Panc1 (cell line): ENCODE measurements around the gene S1PR1. TPM values are rescaled to one million over a fixed set of nuclear protein-coding genes. Genes with fewer than 3 reads are reported as not detected.
"Not testable (repeated sequence)": the region's sequence is repeated elsewhere in the genome, so short reads cannot be mapped to it uniquely, and the experiment has no call there.

Experiments used
- ATAC-seq: fragments of 200-7000 bp; cut with Tn5 transposase; 2 replicates; pipeline ENCODE4 v1.9.1; 2020; ENCODE audit warnings: mild to moderate bottlenecking, moderate library complexity
- BruUV-seq: library from RNA; stranded (reverse); fragments of 400-500 nt; replicated peaks from 2 replicates; lab custom pipeline; 2021; lab: Mats Ljungman, UMichigan
- CTCF ChIA-PET: fragments of 300-600 bp; sonication (Branson Sonifier 250); formaldehyde crosslinking; loops from one replicate; lab custom pipeline; 2022; ENCODE audit warnings: antibody characterized with exemption; lab: Charles Lee
- POLR2A ChIA-PET: fragments of 300-600 bp; sonication (Branson Sonifier 250); formaldehyde crosslinking; loops from one replicate; lab custom pipeline; 2022; ENCODE audit warnings: antibody characterized with exemption; lab: Charles Lee
- DNase-seq: peaks from one replicate; pipeline ENCODE4 v3.0.0-alpha.2; 2010; ENCODE audit warnings: low read depth, low spot score
- H3K27ac ChIP-seq: 2 replicates; pipeline ENCODE4 v1.5.1; 2011; ENCODE audit warnings: mild to moderate bottlenecking, low read length, inconsistent platforms
- H3K27me3 ChIP-seq: fragments of 200-500 bp; sonication (Bioruptor generic); 2 replicates; pipeline ENCODE4 v1.6.0; 2014; ENCODE audit warnings: low read length, inconsistent platforms; ENCODE audit not compliant: control insufficient read depth, insufficient read depth
- H3K36me3 ChIP-seq: fragments of 200-500 bp; sonication (Bioruptor generic); 2 replicates; pipeline ENCODE4 v1.5.1; 2014; ENCODE audit warnings: inconsistent platforms, mild to moderate bottlenecking, low read length, moderate library complexity; ENCODE audit not compliant: control insufficient read depth, insufficient read depth
- H3K4me1 ChIP-seq: 2 replicates; pipeline ENCODE4 v1.5.1; 2011; ENCODE audit warnings: inconsistent platforms, mild to moderate bottlenecking, low read length, moderate library complexity; ENCODE audit not compliant: control insufficient read depth, insufficient read depth
- H3K4me3 ChIP-seq, 2 experiments: 2 replicates each; pipeline ENCODE4 v1.5.1; 2011 to 2012; ENCODE audit warnings: low read depth in 2 of 2, low read length in 2 of 2, mild to moderate bottlenecking in 2 of 2, inconsistent platforms in 1 of 2, moderate library complexity in 1 of 2
- H3K9me3 ChIP-seq: fragments of 200-500 bp; sonication (Bioruptor generic); 2 replicates; pipeline ENCODE4 v1.5.1; 2014; ENCODE audit warnings: low read depth, mild to moderate bottlenecking, inconsistent platforms, low read length, moderate library complexity; ENCODE audit not compliant: control insufficient read depth, insufficient read depth
- POLR2AphosphoS5 ChIP-seq: IDR thresholded peaks from 2 replicates; pipeline ENCODE4 v1.6.1; 2012; ENCODE audit warnings: mild to moderate bottlenecking, low read depth, low read length, moderate library complexity
- SIN3A ChIP-seq: IDR thresholded peaks from 2 replicates; pipeline ENCODE4 v1.6.1; 2012; ENCODE audit warnings: low read depth, mild to moderate bottlenecking, low read length, moderate library complexity, borderline replicate concordance; ENCODE audit not compliant: insufficient read depth
- TCF7L2 ChIP-seq: IDR thresholded peaks from 2 replicates; pipeline ENCODE4 v1.6.1; 2011; ENCODE audit warnings: mild to moderate bottlenecking, low read depth, low read length, inconsistent platforms
- in situ Hi-C: cut with HindIII; loops from 2 replicates; pipeline ENCODE4 v1.10.0; 2016; ENCODE audit warnings: low sequenced_read_pairs, low pct_unique_long_range_greater_than_20kb
- intact Hi-C: fragments of 100-400 bp; cut with micrococcal nuclease; formaldehyde crosslinking; loops from one replicate; pipeline ENCODE4 v1.10.0; 2022; ENCODE audit not compliant: unreplicated experiment
- total RNA-seq: library from RNA; stranded (reverse); gene quantifications from one replicate; pipeline ENCODE4 v1.2.1, GENCODE V29; 2021; ENCODE audit not compliant: unreplicated experiment
- TF ChIP-seq, protein P1 (sequence below): fragments of 450-650 bp; IDR thresholded peaks from 2 replicates; pipeline ENCODE4 v1.5.1; 2017; ENCODE audit warnings: mild to moderate bottlenecking
- TF ChIP-seq, protein P2 (sequence below), 2 experiments: IDR thresholded peaks; 2 replicates each; pipeline ENCODE4 v1.6.1; 2011 to 2012; ENCODE audit warnings: low read depth in 2 of 2, control low read depth in 1 of 2, low read length in 1 of 2, mild to moderate bottlenecking in 1 of 2, moderate library complexity in 1 of 2; ENCODE audit not compliant: insufficient read depth in 1 of 2

S1PR1 gene
- total RNA-seq, 1 experiment from 2014 or later: 0.41 TPM

DNA sequence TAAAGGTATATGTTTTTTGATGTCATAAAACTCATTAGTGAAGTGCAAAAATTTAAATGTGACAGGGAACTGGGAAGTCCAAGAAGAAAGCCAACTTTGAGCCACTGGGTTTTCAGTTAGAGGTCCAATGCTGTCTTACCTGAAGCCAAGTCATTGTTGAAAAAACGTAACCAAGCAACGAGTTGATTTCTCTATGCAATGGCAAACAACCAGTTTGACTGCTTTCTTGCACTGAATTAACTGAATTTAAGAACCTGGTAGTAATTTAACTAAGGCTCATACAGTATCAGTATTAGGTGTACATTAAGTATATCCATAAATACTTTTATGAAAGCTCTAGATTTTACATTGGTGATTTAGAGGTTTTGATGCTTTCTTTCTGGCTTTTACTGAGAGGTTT lies 20.2 kb upstream of the S1PR1 start:
- in situ Hi-C loops (no loop called here), intact Hi-C loops (no loop called here)
- no TSS peak for BruUV-seq
- TF ChIP-seq, protein P1, sequence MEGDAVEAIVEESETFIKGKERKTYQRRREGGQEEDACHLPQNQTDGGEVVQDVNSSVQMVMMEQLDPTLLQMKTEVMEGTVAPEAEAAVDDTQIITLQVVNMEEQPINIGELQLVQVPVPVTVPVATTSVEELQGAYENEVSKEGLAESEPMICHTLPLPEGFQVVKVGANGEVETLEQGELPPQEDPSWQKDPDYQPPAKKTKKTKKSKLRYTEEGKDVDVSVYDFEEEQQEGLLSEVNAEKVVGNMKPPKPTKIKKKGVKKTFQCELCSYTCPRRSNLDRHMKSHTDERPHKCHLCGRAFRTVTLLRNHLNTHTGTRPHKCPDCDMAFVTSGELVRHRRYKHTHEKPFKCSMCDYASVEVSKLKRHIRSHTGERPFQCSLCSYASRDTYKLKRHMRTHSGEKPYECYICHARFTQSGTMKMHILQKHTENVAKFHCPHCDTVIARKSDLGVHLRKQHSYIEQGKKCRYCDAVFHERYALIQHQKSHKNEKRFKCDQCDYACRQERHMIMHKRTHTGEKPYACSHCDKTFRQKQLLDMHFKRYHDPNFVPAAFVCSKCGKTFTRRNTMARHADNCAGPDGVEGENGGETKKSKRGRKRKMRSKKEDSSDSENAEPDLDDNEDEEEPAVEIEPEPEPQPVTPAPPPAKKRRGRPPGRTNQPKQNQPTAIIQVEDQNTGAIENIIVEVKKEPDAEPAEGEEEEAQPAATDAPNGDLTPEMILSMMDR: no peak
- TF ChIP-seq TCF7L2 (no peak), POLR2AphosphoS5 (no peak), SIN3A (no peak)
- TF ChIP-seq, protein P2, sequence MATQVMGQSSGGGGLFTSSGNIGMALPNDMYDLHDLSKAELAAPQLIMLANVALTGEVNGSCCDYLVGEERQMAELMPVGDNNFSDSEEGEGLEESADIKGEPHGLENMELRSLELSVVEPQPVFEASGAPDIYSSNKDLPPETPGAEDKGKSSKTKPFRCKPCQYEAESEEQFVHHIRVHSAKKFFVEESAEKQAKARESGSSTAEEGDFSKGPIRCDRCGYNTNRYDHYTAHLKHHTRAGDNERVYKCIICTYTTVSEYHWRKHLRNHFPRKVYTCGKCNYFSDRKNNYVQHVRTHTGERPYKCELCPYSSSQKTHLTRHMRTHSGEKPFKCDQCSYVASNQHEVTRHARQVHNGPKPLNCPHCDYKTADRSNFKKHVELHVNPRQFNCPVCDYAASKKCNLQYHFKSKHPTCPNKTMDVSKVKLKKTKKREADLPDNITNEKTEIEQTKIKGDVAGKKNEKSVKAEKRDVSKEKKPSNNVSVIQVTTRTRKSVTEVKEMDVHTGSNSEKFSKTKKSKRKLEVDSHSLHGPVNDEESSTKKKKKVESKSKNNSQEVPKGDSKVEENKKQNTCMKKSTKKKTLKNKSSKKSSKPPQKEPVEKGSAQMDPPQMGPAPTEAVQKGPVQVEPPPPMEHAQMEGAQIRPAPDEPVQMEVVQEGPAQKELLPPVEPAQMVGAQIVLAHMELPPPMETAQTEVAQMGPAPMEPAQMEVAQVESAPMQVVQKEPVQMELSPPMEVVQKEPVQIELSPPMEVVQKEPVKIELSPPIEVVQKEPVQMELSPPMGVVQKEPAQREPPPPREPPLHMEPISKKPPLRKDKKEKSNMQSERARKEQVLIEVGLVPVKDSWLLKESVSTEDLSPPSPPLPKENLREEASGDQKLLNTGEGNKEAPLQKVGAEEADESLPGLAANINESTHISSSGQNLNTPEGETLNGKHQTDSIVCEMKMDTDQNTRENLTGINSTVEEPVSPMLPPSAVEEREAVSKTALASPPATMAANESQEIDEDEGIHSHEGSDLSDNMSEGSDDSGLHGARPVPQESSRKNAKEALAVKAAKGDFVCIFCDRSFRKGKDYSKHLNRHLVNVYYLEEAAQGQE (IDR thresholded peaks at IDR 0.05; ENCODE audit: insufficient read depth in 1 of 2, low read depth in 2 of 2, low read length in 1 of 2): no peak
- Histone ChIP-seq H3K27ac (no peak overlapping the region), H3K4me3 (no peak overlapping the region), H3K27me3 (no peaks in the 10 kb centered on the region), H3K36me3 (no peaks in the 10 kb centered on the region), H3K9me3 (no peaks in the 10 kb centered on the region), H3K4me1 (no peaks in the 10 kb centered on the region)
- ATAC-seq: no peak
- CTCF ChIA-PET: no interaction called here
- no peak for DNase-seq
- POLR2A ChIA-PET: no interaction called here

DNA sequence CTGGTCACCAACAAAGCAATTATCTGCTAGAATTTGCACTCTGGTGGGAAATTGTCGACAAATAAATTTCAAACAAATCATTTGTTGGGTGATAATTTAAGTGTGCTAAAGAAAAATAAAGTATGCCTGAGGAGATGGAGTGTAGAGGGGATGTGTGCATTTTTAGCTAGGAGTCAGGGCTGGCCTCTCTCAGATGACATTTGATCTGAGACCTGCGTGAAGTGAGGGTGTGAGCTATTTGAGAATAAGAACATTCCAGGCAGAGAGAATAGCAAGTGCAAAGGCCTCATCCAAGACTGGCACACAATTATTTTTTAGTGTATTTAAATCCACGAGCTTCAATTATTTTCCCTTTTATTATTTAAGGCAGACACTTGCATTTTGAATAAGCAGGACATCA lies 19.7 kb upstream of the S1PR1 start:
- intact Hi-C loops (no loop called here), in situ Hi-C loops (no loop called here)
- Histone ChIP-seq H3K36me3 (no peaks in the 10 kb centered on the region), H3K27ac (no peak overlapping the region), H3K4me3 (no peak overlapping the region), H3K9me3 (no peaks in the 10 kb centered on the region), H3K27me3 (no peaks in the 10 kb centered on the region), H3K4me1 (no peaks in the 10 kb centered on the region)
- POLR2A ChIA-PET: no interaction called here
- no TSS peak for BruUV-seq
- DNase-seq (no peak), ATAC-seq (no peak)
- CTCF ChIA-PET: no interaction called here
- TF ChIP-seq TCF7L2 (no peak), POLR2AphosphoS5 (no peak), SIN3A (no peak)
- TF ChIP-seq, protein P2 (IDR thresholded peaks at IDR 0.05; ENCODE audit: insufficient read depth in 1 of 2, low read depth in 2 of 2, low read length in 1 of 2): no peak
- TF ChIP-seq, protein P1: no peak

DNA sequence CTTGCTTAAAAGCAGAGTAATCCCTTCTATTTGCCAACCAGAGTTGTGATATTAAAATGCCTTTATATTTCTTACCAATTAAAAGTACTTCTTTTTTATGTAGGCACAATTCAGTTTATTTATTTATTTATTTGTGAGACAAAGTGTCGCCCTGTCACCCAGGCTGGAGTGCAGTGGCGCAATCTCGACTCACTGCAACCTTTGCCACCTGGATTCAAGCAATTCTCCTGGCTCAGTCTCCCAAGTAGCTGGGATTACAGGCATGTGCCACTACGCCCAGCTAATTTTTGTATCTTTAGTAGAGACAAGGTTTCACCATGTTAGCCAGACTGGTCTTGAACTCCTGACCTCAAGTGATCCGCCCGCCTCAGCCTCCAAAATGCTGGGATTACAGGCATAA lies 17.9 kb upstream of the S1PR1 start:
- in situ Hi-C loops, intact Hi-C loops, BruUV-seq, H3K36me3 ChIP-seq, H3K4me1 ChIP-seq, CTCF ChIA-PET, DNase-seq, H3K27ac ChIP-seq, H3K4me3 ChIP-seq, POLR2A ChIA-PET, H3K9me3 ChIP-seq, H3K27me3 ChIP-seq, ATAC-seq: not testable (repeated sequence)
